GM12878 (cell line): Measurements from ENCODE around the gene LARP7.
A peak's percentile ranks its signal among the peaks of the same experiment; 100 is the strongest.

ENCODE experiments used
- CBX3 ChIP-seq: fragments of 200-600 bp; sonication (generic); IDR thresholded peaks from 2 replicates; pipeline ENCODE4 v1.6.1; 2016; ENCODE audit warnings: low read depth, borderline replicate concordance
- CHD2 ChIP-seq: IDR thresholded peaks from 2 replicates; pipeline ENCODE4 v1.6.1; 2011; ENCODE audit warnings: low read depth, low read length, improper control_type of control experiment, borderline replicate concordance
- EGR1 ChIP-seq, 2 experiments: IDR thresholded peaks; 1 replicate in 1 of 2; 2 replicates in 1 of 2; pipeline ENCODE4 v1.6.1; 2011 to 2012; ENCODE audit warnings: low read depth in 2 of 2, low read length in 2 of 2, borderline replicate concordance in 1 of 2, mild to moderate bottlenecking in 1 of 2, moderate library complexity in 1 of 2
- IRF3 ChIP-seq: fragments of 450-650 bp; IDR thresholded peaks from 2 replicates; pipeline ENCODE4 v1.6.1; 2014; ENCODE audit warnings: mild to moderate bottlenecking
- RAD21 ChIP-seq: IDR thresholded peaks from 2 replicates; pipeline ENCODE4 v1.6.1; 2011; ENCODE audit warnings: mild to moderate bottlenecking, low read depth, low read length, moderate library complexity; ENCODE audit not compliant: insufficient read depth
- SPI1 ChIP-seq: IDR thresholded peaks from 2 replicates; pipeline ENCODE4 v1.6.1; 2011; ENCODE audit warnings: low read depth, mild to moderate bottlenecking, low read length, moderate library complexity, borderline replicate concordance; ENCODE audit not compliant: insufficient read depth
- STAT3 ChIP-seq: IDR thresholded peaks from 2 replicates; pipeline ENCODE4 v1.6.1; 2011; ENCODE audit warnings: low read depth, low read length, improper control_type of control experiment
- ZZZ3 ChIP-seq: IDR thresholded peaks from 2 replicates; pipeline ENCODE4 v1.6.1; 2011; ENCODE audit warnings: low read depth; ENCODE audit not compliant: control insufficient read depth, insufficient read length
- TF ChIP-seq, protein P1 (sequence below), 3 experiments: IDR thresholded peaks in 2 of 3; conservative IDR thresholded peaks in 1 of 3; 2 replicates each; pipeline ENCODE4 v1.5.1; 2011; ENCODE audit warnings: low read depth in 3 of 3, low read length in 3 of 3, mild to moderate bottlenecking in 3 of 3, control low read depth in 2 of 3, moderate library complexity in 2 of 3, inconsistent platforms in 1 of 3, mixed read lengths in 1 of 3; ENCODE audit not compliant: control insufficient read depth in 2 of 3, insufficient read depth in 1 of 3; ENCODE audit errors: extremely low read depth in 1 of 3

DNA sequence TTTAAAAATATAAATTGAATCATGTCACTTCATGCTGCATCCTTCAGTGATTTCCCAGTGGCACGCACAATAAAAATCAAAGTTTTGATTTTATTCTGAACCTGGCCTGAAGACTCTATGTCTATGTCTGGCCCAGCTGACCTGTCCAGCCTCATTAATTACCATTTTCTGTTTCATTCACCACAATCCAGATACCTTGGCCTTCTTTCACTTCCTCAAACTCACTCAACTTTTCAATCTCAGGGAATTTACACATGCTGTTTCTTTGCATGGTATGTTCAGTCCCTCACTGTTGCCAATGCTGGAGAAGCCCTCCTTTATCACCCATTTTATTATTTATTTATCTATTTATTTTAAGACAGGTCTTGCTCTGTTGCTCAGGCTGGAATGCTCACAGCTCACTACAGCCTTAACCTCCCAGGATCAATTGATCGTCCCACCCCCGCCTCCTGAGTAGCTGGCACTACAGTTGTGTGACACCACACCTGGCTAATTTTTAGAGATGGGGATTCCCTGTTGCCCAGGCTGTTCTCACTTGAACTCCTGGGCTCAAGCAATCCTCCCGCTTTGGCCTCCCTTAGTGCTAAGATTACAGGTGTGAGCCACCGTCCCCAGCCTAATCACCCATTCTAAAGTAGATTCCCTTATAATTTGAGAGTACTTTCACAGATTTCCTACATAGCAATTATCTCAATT, 43.4 kb upstream of the LARP7 start:
- TF ChIP-seq CBX3 (no peak), ZZZ3 (no peak), RAD21 (no peak), SPI1 (peak; percentile 94), CHD2 (no peak), STAT3 (no peak), EGR1 (IDR thresholded peaks at IDR 0.05; ENCODE audit: borderline replicate concordance in 1 of 2, low read depth in 2 of 2, low read length in 2 of 2) (no peak), IRF3 (no peak)
- TF ChIP-seq, protein P1, sequence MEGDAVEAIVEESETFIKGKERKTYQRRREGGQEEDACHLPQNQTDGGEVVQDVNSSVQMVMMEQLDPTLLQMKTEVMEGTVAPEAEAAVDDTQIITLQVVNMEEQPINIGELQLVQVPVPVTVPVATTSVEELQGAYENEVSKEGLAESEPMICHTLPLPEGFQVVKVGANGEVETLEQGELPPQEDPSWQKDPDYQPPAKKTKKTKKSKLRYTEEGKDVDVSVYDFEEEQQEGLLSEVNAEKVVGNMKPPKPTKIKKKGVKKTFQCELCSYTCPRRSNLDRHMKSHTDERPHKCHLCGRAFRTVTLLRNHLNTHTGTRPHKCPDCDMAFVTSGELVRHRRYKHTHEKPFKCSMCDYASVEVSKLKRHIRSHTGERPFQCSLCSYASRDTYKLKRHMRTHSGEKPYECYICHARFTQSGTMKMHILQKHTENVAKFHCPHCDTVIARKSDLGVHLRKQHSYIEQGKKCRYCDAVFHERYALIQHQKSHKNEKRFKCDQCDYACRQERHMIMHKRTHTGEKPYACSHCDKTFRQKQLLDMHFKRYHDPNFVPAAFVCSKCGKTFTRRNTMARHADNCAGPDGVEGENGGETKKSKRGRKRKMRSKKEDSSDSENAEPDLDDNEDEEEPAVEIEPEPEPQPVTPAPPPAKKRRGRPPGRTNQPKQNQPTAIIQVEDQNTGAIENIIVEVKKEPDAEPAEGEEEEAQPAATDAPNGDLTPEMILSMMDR (IDR thresholded peaks at IDR 0.05 in 2 of 3, conservative IDR thresholded peaks at IDR 0.05 in 1 of 3; ENCODE audit: control insufficient read depth in 2 of 3, extremely low read depth in 1 of 3, insufficient read depth in 1 of 3, low read depth in 3 of 3, low read length in 3 of 3): no peak
